VCaP (cell line): ENCODE measurements around the gene ROR1.

Experiments
- H3K27ac ChIP-seq: fragments of 450-650 bp; 2 replicates; pipeline ENCODE4 v1.5.1; 2017
- CTCF ChIP-seq: fragments of 450-650 bp; conservative IDR thresholded peaks from 2 replicates; pipeline ENCODE4 v1.5.1; 2017; ENCODE audit warnings: mild to moderate bottlenecking, moderate library complexity

ROR1 gene

GRCh38 chr1:63732666-63733065 lies 41.2 kb upstream of the ROR1 start:
- H3K27ac ChIP-seq = no peak overlapping the region
- no peak for TF ChIP-seq CTCF

- no peak for TF ChIP-seq CTCF
- H3K27ac ChIP-seq = no peak overlapping the region
Measured at GRCh38 chr1:63738772-63739171, 35.0 kb upstream of the ROR1 start.

GRCh38 chr1:63739452-63739851 lies 34.4 kb upstream of the ROR1 start:
- TF ChIP-seq CTCF = no peak

GRCh38 chr1:63740432-63740831 lies 33.4 kb upstream of the ROR1 start:
- H3K27ac ChIP-seq = no peak overlapping the region
- TF ChIP-seq CTCF = no peak

More at GRCh38 chr1:63739452-63739851, 34.4 kb upstream of the ROR1 start:
- H3K27ac ChIP-seq = no peak overlapping the region

GRCh38 chr1:63742526-63742925 lies 31.3 kb upstream of the ROR1 start:
- TF ChIP-seq CTCF = no peak
- H3K27ac ChIP-seq = no peak overlapping the region

GRCh38 chr1:63743781-63744180 lies 30.0 kb upstream of the ROR1 start:
- H3K27ac ChIP-seq = no peak overlapping the region
- no peak for TF ChIP-seq CTCF

- no peak for TF ChIP-seq CTCF
- no peak overlapping the region for H3K27ac ChIP-seq
Measured at GRCh38 chr1:63746129-63746864, 27.5 kb upstream of the ROR1 start.
